G401 (cell line): Measurements from ENCODE around the gene SLC25A43. TPM values are rescaled to one million over a fixed set of nuclear protein-coding genes. Genes with fewer than 3 reads are reported as not detected.
"Not testable (repeated sequence)": the region's sequence is repeated elsewhere in the genome, so short reads cannot be mapped to it uniquely, and the experiment has no call there.

Experiments
- DNase-seq: peaks from one replicate; pipeline ENCODE4 v3.0.0-alpha.2; 2015; ENCODE audit warnings: low spot score
- in situ Hi-C: cut with HindIII; loops from 2 replicates; pipeline ENCODE4 v1.10.0; 2016; ENCODE audit warnings: low sequenced_read_pairs, mixed read lengths
- total RNA-seq: library from RNA; depleted of rRNA; stranded (reverse); fragments of >200 nt; shearing (Covaris generic); gene quantifications from 2 replicates; pipeline ENCODE4 v1.2.3, GENCODE V29; 2014; rRNA removed

The SLC25A43 gene
- total RNA-seq, 1 experiment from 2014 or later = 17.8 TPM

GRCh38 chrX:119489212-119490074 lies 90.3 kb downstream of the SLC25A43 start:
- no peak for DNase-seq
- in situ Hi-C loops = no loop called here

DNA sequence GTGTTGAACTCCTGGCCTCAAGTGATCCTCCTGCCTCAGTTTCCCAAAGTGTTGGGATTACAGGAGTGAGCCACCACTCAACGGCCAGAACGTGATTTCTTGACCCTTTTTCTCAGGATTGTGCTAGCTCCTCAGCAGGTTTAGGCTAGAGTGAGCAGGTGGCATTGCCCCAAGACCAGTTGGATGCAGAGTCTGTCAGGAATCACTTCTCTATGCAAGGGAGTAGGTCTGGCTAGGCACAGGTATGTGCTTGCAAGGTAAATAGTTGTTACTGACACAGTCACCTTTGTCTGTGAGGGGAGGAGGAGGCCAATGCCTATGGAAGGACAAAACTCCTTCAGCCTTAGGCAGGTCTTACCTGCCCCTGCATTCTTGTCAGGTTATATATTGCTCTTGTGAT lies 93.3 kb downstream of the SLC25A43 start:
- in situ Hi-C loops = no loop called here
- DNase-seq = no peak

DNA sequence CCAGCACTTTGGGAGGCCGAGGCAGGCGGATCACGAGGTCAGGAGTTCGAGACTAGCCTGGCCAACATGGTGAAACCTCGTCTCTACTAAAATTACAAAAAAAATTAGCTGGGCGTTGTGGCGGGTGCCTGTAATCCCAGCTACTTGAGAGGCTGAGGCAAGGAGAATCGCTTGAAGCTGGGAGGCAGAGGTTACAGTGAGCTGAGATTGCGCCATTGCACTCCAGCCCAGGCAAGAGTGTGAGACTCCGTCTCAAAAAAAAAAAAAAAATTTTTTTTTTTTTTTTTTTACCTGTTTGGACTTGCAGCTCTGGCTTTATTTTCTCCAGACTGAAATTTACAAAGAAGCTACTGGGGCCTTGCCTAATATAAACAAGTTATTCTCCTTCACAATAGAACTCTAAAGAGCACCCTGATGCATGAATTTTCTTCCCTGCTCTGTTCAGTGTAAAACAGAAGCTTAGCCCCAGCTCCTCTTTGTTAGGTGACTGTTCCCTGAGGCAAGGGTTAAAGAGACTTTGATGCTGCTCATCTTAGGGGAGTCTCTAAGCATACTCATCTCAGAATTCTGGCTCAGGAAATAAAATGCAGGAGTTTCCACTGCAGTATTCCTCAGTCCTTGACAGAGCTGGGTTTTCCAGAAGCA lies 94.8 kb downstream of the SLC25A43 start:
- in situ Hi-C loops, DNase-seq: not testable (repeated sequence)

DNA sequence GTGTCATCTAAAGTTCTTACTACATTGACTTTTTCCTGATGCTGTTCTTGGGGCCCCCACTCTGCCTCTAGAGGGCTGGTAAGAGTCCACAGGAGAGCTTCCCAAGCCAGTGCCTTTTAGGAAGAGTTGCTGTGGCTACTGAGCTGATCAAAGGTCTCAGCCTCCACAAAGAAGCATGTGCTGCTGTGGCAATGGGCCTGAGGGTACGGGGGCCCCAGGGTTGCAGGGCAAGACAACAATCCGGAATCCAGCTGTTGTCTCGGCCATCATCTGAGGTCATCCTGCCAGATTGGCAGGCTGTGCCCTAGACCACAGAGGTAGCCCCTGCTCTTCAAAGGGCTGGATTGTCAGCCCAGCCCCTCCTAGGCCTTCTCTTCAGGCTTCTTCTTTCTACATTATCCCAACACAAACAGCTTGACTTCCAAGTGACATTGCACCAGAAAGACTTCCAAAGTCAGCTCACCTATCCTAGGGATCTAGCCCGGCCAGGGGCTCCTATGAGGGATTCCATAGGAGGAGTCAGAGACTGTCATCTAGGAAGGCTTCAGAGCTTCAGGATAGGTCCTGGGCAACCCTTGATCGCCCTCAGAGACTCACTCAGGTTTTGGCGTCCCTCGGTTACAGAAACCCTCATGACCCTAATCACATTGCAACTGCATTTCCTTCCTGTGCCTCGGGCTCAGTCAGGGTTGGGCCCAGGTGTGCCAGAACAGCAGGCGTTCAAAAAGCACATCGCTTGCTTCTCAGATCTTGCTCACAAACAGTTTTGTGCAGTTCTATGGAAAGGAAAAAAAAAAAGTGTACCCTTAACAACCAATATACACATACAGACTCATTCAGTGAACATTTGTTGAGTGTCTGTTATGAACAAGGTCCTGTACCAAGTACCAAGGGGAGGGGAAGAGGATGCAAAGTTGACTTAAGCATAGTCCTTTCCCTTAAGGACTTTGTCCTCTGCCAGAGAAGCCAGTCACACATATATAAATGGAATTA lies 96.9 kb downstream of the SLC25A43 start:
- DNase-seq = no peak
- in situ Hi-C loops = no loop called here

- in situ Hi-C loops = no loop called here
- DNase-seq = no peak
Measured at GRCh38 chrX:119497185-119497584, 98.0 kb downstream of the SLC25A43 start.

GRCh38 chrX:119500061-119500800 lies 101.1 kb downstream of the SLC25A43 start:
- in situ Hi-C loops = no loop called here
- no peak for DNase-seq

DNA sequence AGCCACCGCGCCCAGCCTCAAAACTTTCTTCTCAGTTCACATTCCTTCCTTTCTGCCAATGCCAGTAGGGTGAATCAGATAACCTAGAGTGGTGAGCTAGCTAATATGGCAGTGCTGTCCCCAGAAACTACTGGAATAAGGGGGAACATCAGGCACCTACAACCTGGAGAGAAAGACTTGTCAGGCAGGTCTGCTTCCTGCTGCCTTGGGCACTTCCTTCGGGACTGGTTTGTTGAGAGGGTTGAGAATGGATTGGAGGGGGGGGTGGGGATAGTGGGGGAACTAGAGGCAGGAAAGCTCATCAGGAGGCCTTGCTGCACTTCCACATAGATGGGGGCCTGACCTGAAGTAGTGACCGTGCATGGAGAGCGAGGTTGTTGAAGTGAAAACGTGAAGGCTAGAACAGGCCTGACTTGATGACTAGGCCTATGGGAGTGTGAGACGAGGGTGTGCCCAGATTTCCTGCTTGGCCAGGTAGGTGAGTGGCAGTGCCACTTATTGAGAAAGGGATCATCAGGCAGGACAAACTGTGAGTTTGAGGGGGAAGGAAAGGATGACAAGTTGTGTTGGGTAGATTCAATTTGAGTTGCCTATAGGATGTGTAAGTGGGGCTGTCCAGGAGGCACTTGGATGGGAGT lies 102.5 kb downstream of the SLC25A43 start:
- in situ Hi-C loops = no loop called here
- DNase-seq = no peak

- in situ Hi-C loops = no loop called here
Measured at GRCh38 chrX:119502727-119503483, 103.8 kb downstream of the SLC25A43 start.

DNA sequence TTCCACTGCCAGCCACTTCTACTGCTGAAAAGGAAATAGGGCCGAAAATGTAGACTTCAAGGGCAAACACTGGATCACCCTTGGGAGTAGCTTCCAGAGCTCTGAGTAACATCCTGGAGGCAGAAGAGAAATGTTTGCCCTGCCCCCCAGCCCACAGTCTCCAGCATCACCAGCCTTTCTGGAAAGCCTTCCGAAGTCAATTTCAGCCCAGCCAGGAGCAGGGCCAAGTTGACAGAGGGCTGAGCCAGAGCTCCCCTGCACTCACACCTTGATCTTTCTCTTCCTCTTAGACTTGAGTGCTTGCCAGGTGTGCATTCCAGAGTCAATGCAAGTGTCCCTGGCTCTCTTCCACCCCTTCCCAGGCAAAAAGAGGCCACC lies 104.3 kb downstream of the SLC25A43 start:
- DNase-seq = peak; percentile 65
- in situ Hi-C loops = no loop called here

More at GRCh38 chrX:119502727-119503483, 103.8 kb downstream of the SLC25A43 start:
- DNase-seq = peak; percentile 41

Other genes with a start within 250 kb of the SLC25A43 start
- gene PGRMC1, start 163.1 kb upstream of the SLC25A43 start, total RNA-seq = 273 and 402 TPM in 2 replicates
- 127 and 170 TPM in 2 replicates for gene SLC25A5, start 69.1 kb downstream of the SLC25A43 start, total RNA-seq
- 22.1 and 36.2 TPM in 2 replicates for gene STEEP1, start 166.1 kb downstream of the SLC25A43 start, total RNA-seq
- 32.7 and 39.0 TPM in 2 replicates for gene UBE2A, start 175.2 kb downstream of the SLC25A43 start, total RNA-seq
- 11.3 and 17.1 TPM in 2 replicates for gene NKRF, start 207.1 kb downstream of the SLC25A43 start, total RNA-seq